Measurements from ENCODE around the gene CENPN. TPM values are rescaled to one million over a fixed set of nuclear protein-coding genes. Genes with fewer than 3 reads are reported as not detected.

CENPN gene
- total and polyA plus RNA-seq, 2 of the 13 experiments (the other 11 are each of a cell fraction or from before 2014, with no cell fraction given): 29.7 to 129 TPM

DNA sequence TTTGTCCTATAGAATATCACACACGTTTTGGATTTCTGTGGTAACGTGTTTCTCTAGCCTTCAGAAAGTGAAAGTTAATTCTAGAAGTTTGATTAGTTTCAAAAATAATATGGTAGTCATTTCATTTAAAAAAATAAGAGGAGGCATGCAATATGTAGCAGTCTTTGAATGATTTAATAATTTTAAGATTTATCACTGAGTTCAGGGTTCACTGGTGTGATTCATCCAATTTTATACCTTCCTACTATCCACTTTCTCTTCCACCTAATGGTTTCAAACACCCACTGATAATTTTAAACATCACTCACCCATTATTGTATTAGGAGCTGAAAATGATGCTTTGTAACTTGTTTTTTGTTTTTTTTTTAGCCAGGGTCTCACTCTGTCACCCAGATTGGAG, 42.7 kb upstream of the CENPN start (continued):
- TF ChIP-seq HDAC6 (IDR thresholded peaks at IDR 0.05; ENCODE audit: low read depth, low read length) (no peak), ZNF75D (CRISPR knock-in tag; IDR thresholded peaks at IDR 0.05; ENCODE audit: borderline replicate concordance) (no peak), ZNF510 (CRISPR knock-in tag; IDR thresholded peaks at IDR 0.05; ENCODE audit: low read depth) (no peak), MAZ (IDR thresholded peaks at IDR 0.05; ENCODE audit: borderline replicate concordance, low read depth, low read length) (no peak), MAZ (CRISPR knock-in tag; IDR thresholded peaks at IDR 0.05; ENCODE audit: low read depth) (no peak)
- TF ChIP-seq, protein P1, sequence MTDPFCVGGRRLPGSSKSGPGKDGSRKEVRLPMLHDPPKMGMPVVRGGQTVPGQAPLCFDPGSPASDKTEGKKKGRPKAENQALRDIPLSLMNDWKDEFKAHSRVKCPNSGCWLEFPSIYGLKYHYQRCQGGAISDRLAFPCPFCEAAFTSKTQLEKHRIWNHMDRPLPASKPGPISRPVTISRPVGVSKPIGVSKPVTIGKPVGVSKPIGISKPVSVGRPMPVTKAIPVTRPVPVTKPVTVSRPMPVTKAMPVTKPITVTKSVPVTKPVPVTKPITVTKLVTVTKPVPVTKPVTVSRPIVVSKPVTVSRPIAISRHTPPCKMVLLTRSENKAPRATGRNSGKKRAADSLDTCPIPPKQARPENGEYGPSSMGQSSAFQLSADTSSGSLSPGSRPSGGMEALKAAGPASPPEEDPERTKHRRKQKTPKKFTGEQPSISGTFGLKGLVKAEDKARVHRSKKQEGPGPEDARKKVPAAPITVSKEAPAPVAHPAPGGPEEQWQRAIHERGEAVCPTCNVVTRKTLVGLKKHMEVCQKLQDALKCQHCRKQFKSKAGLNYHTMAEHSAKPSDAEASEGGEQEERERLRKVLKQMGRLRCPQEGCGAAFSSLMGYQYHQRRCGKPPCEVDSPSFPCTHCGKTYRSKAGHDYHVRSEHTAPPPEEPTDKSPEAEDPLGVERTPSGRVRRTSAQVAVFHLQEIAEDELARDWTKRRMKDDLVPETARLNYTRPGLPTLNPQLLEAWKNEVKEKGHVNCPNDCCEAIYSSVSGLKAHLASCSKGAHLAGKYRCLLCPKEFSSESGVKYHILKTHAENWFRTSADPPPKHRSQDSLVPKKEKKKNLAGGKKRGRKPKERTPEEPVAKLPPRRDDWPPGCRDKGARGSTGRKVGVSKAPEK (CRISPR knock-in tag; IDR thresholded peaks at IDR 0.05; ENCODE audit: borderline replicate concordance): no peak
- TF ChIP-seq, protein P2, sequence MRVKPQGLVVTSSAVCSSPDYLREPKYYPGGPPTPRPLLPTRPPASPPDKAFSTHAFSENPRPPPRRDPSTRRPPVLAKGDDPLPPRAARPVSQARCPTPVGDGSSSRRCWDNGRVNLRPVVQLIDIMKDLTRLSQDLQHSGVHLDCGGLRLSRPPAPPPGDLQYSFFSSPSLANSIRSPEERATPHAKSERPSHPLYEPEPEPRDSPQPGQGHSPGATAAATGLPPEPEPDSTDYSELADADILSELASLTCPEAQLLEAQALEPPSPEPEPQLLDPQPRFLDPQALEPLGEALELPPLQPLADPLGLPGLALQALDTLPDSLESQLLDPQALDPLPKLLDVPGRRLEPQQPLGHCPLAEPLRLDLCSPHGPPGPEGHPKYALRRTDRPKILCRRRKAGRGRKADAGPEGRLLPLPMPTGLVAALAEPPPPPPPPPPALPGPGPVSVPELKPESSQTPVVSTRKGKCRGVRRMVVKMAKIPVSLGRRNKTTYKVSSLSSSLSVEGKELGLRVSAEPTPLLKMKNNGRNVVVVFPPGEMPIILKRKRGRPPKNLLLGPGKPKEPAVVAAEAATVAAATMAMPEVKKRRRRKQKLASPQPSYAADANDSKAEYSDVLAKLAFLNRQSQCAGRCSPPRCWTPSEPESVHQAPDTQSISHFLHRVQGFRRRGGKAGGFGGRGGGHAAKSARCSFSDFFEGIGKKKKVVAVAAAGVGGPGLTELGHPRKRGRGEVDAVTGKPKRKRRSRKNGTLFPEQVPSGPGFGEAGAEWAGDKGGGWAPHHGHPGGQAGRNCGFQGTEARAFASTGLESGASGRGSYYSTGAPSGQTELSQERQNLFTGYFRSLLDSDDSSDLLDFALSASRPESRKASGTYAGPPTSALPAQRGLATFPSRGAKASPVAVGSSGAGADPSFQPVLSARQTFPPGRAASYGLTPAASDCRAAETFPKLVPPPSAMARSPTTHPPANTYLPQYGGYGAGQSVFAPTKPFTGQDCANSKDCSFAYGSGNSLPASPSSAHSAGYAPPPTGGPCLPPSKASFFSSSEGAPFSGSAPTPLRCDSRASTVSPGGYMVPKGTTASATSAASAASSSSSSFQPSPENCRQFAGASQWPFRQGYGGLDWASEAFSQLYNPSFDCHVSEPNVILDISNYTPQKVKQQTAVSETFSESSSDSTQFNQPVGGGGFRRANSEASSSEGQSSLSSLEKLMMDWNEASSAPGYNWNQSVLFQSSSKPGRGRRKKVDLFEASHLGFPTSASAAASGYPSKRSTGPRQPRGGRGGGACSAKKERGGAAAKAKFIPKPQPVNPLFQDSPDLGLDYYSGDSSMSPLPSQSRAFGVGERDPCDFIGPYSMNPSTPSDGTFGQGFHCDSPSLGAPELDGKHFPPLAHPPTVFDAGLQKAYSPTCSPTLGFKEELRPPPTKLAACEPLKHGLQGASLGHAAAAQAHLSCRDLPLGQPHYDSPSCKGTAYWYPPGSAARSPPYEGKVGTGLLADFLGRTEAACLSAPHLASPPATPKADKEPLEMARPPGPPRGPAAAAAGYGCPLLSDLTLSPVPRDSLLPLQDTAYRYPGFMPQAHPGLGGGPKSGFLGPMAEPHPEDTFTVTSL (CRISPR knock-in tag; IDR thresholded peaks at IDR 0.05; ENCODE audit: borderline replicate concordance): no peak

Measured in HepG2 (cell line).